PFSK-1 (cell line): Measurements from ENCODE around the gene ASIC2.

ENCODE experiments used
- FOXP2 ChIP-seq: optimal IDR thresholded peaks from 2 replicates; pipeline ENCODE3; 2011; ENCODE audit warnings: borderline replicate concordance, control low read depth, inconsistent platforms; ENCODE audit not compliant: insufficient read depth; ENCODE audit errors: extremely low read length, extremely low read depth
- REST ChIP-seq, 2 experiments: IDR thresholded peaks; 2 replicates each; pipeline versions ENCODE4 v1.6.1 to v1.8.0; 2011 to 2012; ENCODE audit warnings: low read depth in 2 of 2, low read length in 2 of 2, control low read depth in 1 of 2, inconsistent platforms in 1 of 2, mild to moderate bottlenecking in 1 of 2, moderate library complexity in 1 of 2; ENCODE audit not compliant: insufficient read depth in 1 of 2
- SIN3A ChIP-seq: IDR thresholded peaks from 2 replicates; pipeline ENCODE4 v1.6.1; 2012; ENCODE audit warnings: mild to moderate bottlenecking, low read length, moderate library complexity, borderline replicate concordance; ENCODE audit not compliant: insufficient read depth

- TF ChIP-seq REST (IDR thresholded peaks at IDR 0.05; ENCODE audit: insufficient read depth in 1 of 2, low read depth in 2 of 2, low read length in 2 of 2) (no peak), SIN3A (no peak), FOXP2 (no peak)
Observed at GRCh38 chr17:33137426-33137825, 155.7 kb downstream of the ASIC2 start.
